Measurements from ENCODE around the gene ERCC3. TPM values are rescaled to one million over a fixed set of nuclear protein-coding genes. Genes with fewer than 3 reads are reported as not detected.

ERCC3 gene
- total RNA-seq, 3 donors from 2014 or later, result 26.7 to 35.7 (median 33.6) TPM

DNA sequence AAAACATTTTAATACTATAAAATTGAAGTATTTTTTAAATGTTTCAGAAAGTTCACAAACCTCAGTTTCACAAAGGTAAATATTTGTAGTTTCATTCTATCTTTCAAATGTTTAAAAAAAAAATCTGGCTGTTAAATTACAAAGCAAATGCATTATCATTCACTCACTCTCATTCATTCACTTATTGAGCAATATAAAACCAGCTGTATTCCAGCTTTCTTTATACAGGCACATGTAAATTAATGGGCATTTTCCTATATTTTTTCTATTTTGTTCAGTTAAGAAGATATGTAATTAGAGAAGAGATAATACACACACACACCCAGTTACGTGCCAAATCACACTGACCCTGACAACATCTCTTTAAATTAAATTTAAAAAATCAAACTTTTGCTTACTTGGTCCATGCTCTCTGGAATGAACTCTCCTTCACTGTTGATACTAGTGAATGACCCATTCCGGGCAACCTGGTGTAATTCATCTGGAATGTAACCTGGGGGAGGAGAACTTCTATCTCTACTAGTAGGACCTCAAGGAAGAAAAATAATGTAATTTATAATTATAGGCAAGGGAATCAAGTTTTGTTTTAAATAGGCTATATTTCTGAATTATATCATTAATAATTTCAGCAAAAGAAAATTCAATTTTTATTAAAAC lies 32.5 kb upstream of the ERCC3 start:
- TF ChIP-seq, protein P1, sequence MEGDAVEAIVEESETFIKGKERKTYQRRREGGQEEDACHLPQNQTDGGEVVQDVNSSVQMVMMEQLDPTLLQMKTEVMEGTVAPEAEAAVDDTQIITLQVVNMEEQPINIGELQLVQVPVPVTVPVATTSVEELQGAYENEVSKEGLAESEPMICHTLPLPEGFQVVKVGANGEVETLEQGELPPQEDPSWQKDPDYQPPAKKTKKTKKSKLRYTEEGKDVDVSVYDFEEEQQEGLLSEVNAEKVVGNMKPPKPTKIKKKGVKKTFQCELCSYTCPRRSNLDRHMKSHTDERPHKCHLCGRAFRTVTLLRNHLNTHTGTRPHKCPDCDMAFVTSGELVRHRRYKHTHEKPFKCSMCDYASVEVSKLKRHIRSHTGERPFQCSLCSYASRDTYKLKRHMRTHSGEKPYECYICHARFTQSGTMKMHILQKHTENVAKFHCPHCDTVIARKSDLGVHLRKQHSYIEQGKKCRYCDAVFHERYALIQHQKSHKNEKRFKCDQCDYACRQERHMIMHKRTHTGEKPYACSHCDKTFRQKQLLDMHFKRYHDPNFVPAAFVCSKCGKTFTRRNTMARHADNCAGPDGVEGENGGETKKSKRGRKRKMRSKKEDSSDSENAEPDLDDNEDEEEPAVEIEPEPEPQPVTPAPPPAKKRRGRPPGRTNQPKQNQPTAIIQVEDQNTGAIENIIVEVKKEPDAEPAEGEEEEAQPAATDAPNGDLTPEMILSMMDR (IDR thresholded peaks at IDR 0.05), result no peak
- Histone ChIP-seq H3K4me3 (no peak overlapping the region), H3K9me3 (no peaks in the 10 kb centered on the region), H3K36me3 (ENCODE audit: low read depth) (no peaks in the 10 kb centered on the region), H3K4me1 (ENCODE audit: low read depth) (no peaks in the 10 kb centered on the region)
- no peak for DNase-seq
- intact Hi-C loops (cut with DNase I, micrococcal nuclease), result loop anchor here in 1 of 2 donors (10.0 kb wide), 1 partner anchor 148 kb away; no protein-coding TSS in a partner anchor
- ATAC-seq, result no peak

- intact Hi-C loops (cut with DNase I, micrococcal nuclease), result loop anchor here in 1 of 2 donors (10.0 kb wide), 1 partner anchor 150 kb away; no protein-coding TSS in a partner anchor
- Histone ChIP-seq H3K4me3 (no peak overlapping the region), H3K36me3 (ENCODE audit: low read depth) (no peaks in the 10 kb centered on the region), H3K9me3 (no peaks in the 10 kb centered on the region), H3K4me1 (ENCODE audit: low read depth) (no peaks in the 10 kb centered on the region)
- no peak for ATAC-seq
- DNase-seq, result peak in 1 of 3 donors; percentile 49
- TF ChIP-seq, protein P1 (IDR thresholded peaks at IDR 0.05), result no peak
Measured at GRCh38 chr2:127324635-127325034, 30.7 kb upstream of the ERCC3 start.

DNA sequence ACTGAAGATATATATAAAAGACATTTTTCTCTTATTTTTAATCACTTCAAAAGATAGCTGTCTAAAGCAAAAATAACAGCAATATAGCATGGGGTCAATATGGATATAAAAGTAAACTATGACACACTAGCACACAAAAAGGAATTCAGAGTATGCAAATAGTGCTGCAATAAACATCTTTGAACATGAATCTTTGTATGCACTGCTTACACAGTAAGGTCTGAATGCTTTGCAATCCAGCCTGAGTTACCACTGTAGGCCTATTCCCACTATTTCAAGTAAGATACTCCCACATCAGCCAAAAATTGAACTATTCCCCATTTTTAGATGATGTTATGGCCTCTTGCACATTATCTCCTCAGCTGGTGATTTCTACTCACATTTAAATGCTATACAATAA lies 27.4 kb upstream of the ERCC3 start:
- intact Hi-C loops (cut with DNase I, micrococcal nuclease), result loop anchor here in 1 of 2 donors (10.0 kb wide), 1 partner anchor 153 kb away; no protein-coding TSS in a partner anchor
- Histone ChIP-seq H3K4me3 (no peak overlapping the region), H3K36me3 (ENCODE audit: low read depth) (no peaks in the 10 kb centered on the region), H3K4me1 (ENCODE audit: low read depth) (no peaks in the 10 kb centered on the region), H3K9me3 (no peaks in the 10 kb centered on the region)
- DNase-seq (no peak), ATAC-seq (no peak)
- TF ChIP-seq, protein P1 (IDR thresholded peaks at IDR 0.05), result no peak

GRCh38 chr2:127320586-127321275 lies 26.8 kb upstream of the ERCC3 start:
- intact Hi-C loops (cut with DNase I, micrococcal nuclease), result loop anchor here in 1 of 2 donors (10.0 kb wide), 1 partner anchor 154 kb away; no protein-coding TSS in a partner anchor
- Histone ChIP-seq H3K9me3 (no peaks in the 10 kb centered on the region), H3K4me3 (no peak overlapping the region), H3K36me3 (ENCODE audit: low read depth) (no peaks in the 10 kb centered on the region), H3K4me1 (ENCODE audit: low read depth) (no peaks in the 10 kb centered on the region)
- no peak for ATAC-seq
- TF ChIP-seq, protein P1 (IDR thresholded peaks at IDR 0.05), result no peak
- DNase-seq, result no peak

DNA sequence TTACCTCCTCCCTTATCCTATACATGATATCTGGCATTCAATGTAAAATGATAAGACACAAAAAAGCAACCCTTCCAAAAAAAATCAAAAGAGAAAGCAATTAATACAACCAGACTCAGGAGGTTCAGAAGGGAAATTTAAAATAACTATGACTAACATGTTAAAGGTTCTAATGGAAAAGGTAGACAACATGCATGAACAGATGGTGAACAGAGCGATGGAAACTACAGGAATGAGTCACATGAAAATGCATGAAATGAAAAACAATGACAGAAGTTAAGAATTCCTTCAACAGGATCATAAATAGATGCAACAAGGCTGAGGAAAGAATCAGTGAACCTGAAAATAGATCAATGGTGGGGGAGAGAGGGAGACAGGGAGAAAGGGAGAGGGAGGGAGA lies 26.1 kb upstream of the ERCC3 start:
- Histone ChIP-seq H3K36me3 (ENCODE audit: low read depth) (no peaks in the 10 kb centered on the region), H3K9me3 (no peaks in the 10 kb centered on the region), H3K4me1 (ENCODE audit: low read depth) (no peaks in the 10 kb centered on the region), H3K4me3 (no peak overlapping the region)
- ATAC-seq (no peak), DNase-seq (no peak)
- TF ChIP-seq, protein P1 (IDR thresholded peaks at IDR 0.05), result no peak
- intact Hi-C loops (cut with DNase I, micrococcal nuclease), result loop anchor here in 1 of 2 donors (10.0 kb wide), 1 partner anchor 155 kb away; no protein-coding TSS in a partner anchor

Measured in mucosa of descending colon (tissue), 3 donors.